Sigmoid colon (tissue), 7 donors: ENCODE results near the gene BTBD9. TPM values are rescaled to one million over a fixed set of nuclear protein-coding genes. Genes with fewer than 3 reads are reported as not detected.

Experiments used
- DNase-seq: peaks from one replicate; pipeline ENCODE4 v3.0.0-alpha.2; 2019
- H3K27ac ChIP-seq, 4 donors: fragments of 200-600 bp; sonication (generic); one replicate each; pipeline ENCODE4 v1.5.1; 2016 to 2019; ENCODE audit warnings: mild to moderate bottlenecking in 1 of 4
- H3K27me3 ChIP-seq, 3 donors: fragments of 200-600 bp; sonication (generic); one replicate each; pipeline ENCODE4 v1.5.1; 2019; ENCODE audit warnings: mild to moderate bottlenecking in 1 of 3
- H3K36me3 ChIP-seq, 4 donors: fragments of 200-600 bp; sonication (generic); one replicate each; pipeline ENCODE4 v1.5.1; 2016 to 2019
- H3K4me1 ChIP-seq, 4 donors: fragments of 200-600 bp; sonication (generic); one replicate each; pipeline ENCODE4 v1.5.1; 2017 to 2019
- H3K4me3 ChIP-seq, 4 donors: fragments of 200-600 bp; sonication (generic); one replicate each; pipeline ENCODE4 v1.5.1; 2017 to 2019; ENCODE audit warnings: mild to moderate bottlenecking in 2 of 4, moderate library complexity in 1 of 4
- H3K9me3 ChIP-seq, 4 donors: fragments of 200-600 bp in 3 of 4; sonication (generic) in 3 of 4; one replicate each; pipeline versions ENCODE4 v1.5.1 to v1.6.1; 2013 to 2019
- EP300 ChIP-seq, 4 donors: sonication (generic); formaldehyde crosslinking; IDR thresholded peaks; one replicate each; pipeline ENCODE4 v1.6.1; 2017; ENCODE audit warnings: antibody characterized with exemption in 4 of 4
- POLR2A ChIP-seq, 2 donors: fragments of 450-650 bp; IDR thresholded peaks; one replicate each; pipeline ENCODE4 v1.6.1; 2016; ENCODE audit warnings: antibody characterized with exemption in 2 of 2, mild to moderate bottlenecking in 2 of 2, moderate library complexity in 2 of 2
- POLR2AphosphoS5 ChIP-seq, 4 donors: sonication (generic); formaldehyde crosslinking; IDR thresholded peaks; one replicate each; pipeline ENCODE4 v1.6.1; 2017; ENCODE audit warnings: antibody characterized with exemption in 4 of 4
- WGBS, 2 donors: extraction: QIAGEN DNeasy Blood & Tissue Kit; methylation state at CpG; one replicate each; pipeline ENCODE4 v1.1.7; 2013; 5-methylcytosine and 5-hydroxymethylcytosine counted together
- intact Hi-C: fragments of 100-400 bp; cut with DNase I; formaldehyde crosslinking; loops from one replicate; pipeline ENCODE4 v1.15.1; 2023
- polyA plus RNA-seq, 3 donors: library from polyadenylated mRNA; stranded (reverse); fragments of 200-250 nt; gene quantifications; one replicate each; pipeline ENCODE4 v1.2.3, GENCODE V29; 2013
- total RNA-seq, 4 donors: library from RNA; depleted of rRNA; stranded (reverse); fragments of >200 nt; gene quantifications; one replicate each; pipeline ENCODE4 v1.1.0, GENCODE V29; 2016
- TF ChIP-seq, protein P1 (sequence below), 4 experiments: fragments of 450-650 bp in 3 of 4; fragments of 200-600 bp in 1 of 4; IDR thresholded peaks; one replicate each; pipeline ENCODE4 v1.5.1; 2016 to 2019; ENCODE audit warnings: antibody characterized with exemption in 4 of 4, mild to moderate bottlenecking in 3 of 4, moderate library complexity in 2 of 4
- donor health status: healthy with polysubstance abuse.
- donor health status: Bipolar disorder and iron deficiency.
- donor health status: healthy.

The BTBD9 gene
- total and polyA plus RNA-seq, 7 donors, result 3.6 to 20.8 (median 10.5) TPM

DNA sequence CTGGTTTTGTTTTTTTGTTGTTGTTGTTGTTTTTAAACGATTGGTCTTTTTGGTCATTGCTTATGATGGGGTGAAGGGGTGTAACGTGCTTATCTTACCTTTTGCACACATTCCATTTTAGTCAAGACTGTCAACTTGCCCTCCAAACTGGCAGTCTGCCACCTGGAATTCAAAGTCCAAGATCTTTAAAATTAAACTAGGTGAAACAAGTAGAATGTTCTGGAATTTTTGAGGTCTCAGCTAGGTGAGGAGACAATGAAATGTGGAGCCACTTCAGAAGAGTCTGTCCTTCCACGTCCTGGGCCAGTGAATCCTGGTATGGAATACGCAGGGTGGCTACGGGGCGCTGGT, 475.6 kb downstream of the BTBD9 start:
- Histone ChIP-seq H3K27ac (no peak overlapping the region), H3K27me3 (no peaks in the 10 kb centered on the region), H3K36me3 (no peaks in the 10 kb centered on the region), H3K4me1 (no peaks in the 10 kb centered on the region), H3K4me3 (no peak overlapping the region), H3K9me3 (no peaks in the 10 kb centered on the region)
- WGBS, 2 donors, result 65 to 85% methylated on average over 6 of the region's 6 CpGs
- intact Hi-C loops, result no loop called here
- no peak for TF ChIP-seq POLR2AphosphoS5 (IDR thresholded peaks at IDR 0.05)
- TF ChIP-seq POLR2A (IDR thresholded peaks at IDR 0.05), result no peak
- no peak for TF ChIP-seq EP300 (IDR thresholded peaks at IDR 0.05)
- TF ChIP-seq, protein P1, sequence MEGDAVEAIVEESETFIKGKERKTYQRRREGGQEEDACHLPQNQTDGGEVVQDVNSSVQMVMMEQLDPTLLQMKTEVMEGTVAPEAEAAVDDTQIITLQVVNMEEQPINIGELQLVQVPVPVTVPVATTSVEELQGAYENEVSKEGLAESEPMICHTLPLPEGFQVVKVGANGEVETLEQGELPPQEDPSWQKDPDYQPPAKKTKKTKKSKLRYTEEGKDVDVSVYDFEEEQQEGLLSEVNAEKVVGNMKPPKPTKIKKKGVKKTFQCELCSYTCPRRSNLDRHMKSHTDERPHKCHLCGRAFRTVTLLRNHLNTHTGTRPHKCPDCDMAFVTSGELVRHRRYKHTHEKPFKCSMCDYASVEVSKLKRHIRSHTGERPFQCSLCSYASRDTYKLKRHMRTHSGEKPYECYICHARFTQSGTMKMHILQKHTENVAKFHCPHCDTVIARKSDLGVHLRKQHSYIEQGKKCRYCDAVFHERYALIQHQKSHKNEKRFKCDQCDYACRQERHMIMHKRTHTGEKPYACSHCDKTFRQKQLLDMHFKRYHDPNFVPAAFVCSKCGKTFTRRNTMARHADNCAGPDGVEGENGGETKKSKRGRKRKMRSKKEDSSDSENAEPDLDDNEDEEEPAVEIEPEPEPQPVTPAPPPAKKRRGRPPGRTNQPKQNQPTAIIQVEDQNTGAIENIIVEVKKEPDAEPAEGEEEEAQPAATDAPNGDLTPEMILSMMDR (IDR thresholded peaks at IDR 0.05), result no peak
- peak; percentile 53 for DNase-seq

DNA sequence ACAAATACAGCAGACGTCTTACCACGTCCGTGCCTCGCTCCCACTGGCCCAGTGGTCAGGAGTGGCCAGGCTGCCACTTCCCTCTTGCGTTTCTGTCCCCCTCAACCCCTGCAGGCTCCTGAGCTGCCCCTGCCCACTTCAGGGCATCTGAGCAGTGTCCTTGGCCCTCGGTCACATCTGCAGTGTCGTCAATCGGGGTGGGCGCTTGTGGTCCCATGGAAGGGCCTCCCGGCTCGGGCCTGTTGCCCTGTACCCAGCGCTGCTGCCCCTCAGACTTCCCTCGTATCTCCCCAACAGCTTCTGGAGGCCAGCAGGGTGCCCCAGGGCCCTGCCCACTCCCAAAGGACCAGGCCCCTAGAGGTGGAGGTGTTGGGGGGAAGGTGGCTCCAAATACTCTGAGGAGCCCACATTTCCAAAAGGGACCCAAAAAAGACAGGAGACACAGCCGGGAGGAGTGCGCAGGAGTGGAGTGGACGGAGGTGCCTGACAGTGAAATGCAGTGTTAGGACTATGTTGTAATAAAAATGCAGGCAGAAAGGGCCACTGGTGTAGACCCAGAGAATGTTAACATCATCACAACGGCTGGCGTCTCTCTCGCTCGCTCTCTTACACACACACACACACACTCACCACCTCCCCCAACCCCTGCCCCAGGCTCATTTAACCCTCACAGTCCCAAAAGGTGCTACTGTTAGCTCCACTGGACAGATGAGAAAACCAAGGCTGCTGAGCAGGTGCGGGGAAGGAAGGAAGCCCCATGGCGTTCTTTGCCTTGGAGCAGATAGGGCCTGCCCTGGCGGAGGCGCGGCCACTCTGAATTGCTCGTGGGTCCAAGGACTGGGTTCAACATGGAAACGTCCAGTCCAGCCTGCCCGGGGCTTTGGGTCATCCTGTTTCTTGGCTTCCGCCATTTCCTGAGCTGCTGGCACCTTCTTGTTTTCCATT, 476.3 kb downstream of the BTBD9 start:
- TF ChIP-seq POLR2A (IDR thresholded peaks at IDR 0.05) (no peak), EP300 (IDR thresholded peaks at IDR 0.05) (no peak), POLR2AphosphoS5 (IDR thresholded peaks at IDR 0.05) (no peak)
- TF ChIP-seq, protein P1 (IDR thresholded peaks at IDR 0.05), result no peak
- no peak overlapping the region for H3K4me3 ChIP-seq
- no peaks in the 10 kb centered on the region for H3K9me3 ChIP-seq
- no peaks in the 10 kb centered on the region for H3K27me3 ChIP-seq
- DNase-seq, result peak; percentile 48
- no peak overlapping the region for H3K27ac ChIP-seq
- intact Hi-C loops, result no loop called here
- H3K4me1 ChIP-seq, result no peaks in the 10 kb centered on the region
- WGBS, 2 donors, result 85 to 90% methylated on average over 29 of the region's 29 CpGs
- H3K36me3 ChIP-seq, result no peaks in the 10 kb centered on the region

DNA sequence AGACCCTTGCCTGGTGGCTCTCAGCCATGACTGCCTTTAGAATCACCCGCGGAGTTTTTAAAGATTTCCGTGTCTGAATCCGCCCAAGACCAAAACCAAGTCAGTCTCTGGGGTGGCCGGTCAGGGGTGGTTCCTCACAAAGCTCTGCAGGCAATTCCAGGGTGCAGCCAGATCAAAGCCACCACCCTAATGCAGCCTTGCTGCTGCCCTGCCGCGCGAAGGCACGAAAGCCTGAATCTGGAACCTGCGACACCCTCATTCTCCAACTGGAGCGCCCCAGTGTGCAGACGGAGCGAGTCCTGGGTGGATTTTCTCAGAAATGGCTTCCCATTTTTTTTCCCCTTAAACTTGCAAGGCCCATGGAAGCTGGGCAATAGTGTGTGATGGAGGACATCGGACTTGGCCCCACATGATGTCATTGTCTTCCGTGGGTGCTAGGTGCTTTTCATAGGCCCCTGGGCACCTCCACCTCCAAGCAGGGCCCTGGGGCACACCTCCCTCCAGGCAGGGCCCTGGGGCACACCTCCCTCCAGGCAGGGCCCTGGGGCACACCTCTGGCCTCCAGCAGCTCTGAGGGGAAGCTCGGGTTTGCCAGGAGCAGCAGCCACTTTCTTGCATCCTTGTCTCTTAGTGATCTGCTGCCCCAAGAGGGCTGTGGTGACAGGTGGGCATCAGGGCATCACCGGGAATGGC, 477.1 kb downstream of the BTBD9 start:
- TF ChIP-seq, protein P1 (IDR thresholded peaks at IDR 0.05), result no peak
- TF ChIP-seq POLR2AphosphoS5 (IDR thresholded peaks at IDR 0.05) (no peak), EP300 (IDR thresholded peaks at IDR 0.05) (no peak), POLR2A (IDR thresholded peaks at IDR 0.05) (no peak)
- no peak overlapping the region for H3K4me3 ChIP-seq
- H3K27me3 ChIP-seq, result no peaks in the 10 kb centered on the region
- H3K36me3 ChIP-seq, result no peaks in the 10 kb centered on the region
- H3K9me3 ChIP-seq, result no peaks in the 10 kb centered on the region
- intact Hi-C loops, result no loop called here
- H3K27ac ChIP-seq, result no peak overlapping the region
- WGBS, 2 donors, result 96% methylated on average over 17 of the region's 17 CpGs
- DNase-seq, result no peak
- H3K4me1 ChIP-seq, result no peaks in the 10 kb centered on the region

DNA sequence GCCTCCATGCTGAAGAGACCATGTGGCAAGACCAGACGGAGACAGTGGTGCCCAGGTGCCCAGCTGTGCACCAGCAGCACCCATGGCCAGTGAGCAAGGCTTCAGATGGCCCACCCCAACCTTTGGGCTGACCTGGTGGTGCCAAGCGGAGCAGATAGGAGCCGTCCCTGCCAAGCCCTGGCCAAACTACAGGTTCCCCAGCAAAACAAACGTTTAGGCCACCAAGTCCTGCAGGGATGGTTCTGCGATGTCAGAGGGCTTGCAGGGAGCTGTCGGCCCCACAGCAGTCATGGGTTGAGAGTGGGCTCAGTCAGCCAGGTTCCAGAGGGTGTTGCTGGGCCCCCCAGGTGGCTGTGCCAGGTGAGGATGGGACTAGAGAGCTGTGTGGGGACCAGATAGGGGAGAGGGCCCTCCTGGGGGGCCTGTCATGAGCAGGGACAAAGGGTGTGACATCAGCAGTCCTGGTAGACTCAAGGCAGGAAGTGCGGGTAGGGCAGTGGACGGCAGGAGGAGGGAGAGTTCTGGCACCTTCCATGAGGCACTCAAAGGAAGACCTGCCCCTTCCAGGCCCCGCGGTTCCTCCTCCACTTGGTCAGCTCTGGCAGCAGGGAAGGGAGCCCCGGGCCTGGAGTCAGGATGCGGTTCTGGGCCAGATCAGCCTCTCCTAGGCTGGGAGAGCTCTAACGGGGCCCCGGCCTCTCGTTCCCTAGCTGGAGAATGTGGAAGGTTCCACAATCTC, 477.8 kb downstream of the BTBD9 start:
- no peaks in the 10 kb centered on the region for H3K36me3 ChIP-seq
- no peaks in the 10 kb centered on the region for H3K9me3 ChIP-seq
- no peaks in the 10 kb centered on the region for H3K4me1 ChIP-seq
- DNase-seq, result peak; percentile 63
- 93% methylated on average over 15 of the region's 15 CpGs for WGBS, 2 donors
- intact Hi-C loops, result no loop called here
- no peak overlapping the region for H3K27ac ChIP-seq
- no peak for TF ChIP-seq POLR2AphosphoS5 (IDR thresholded peaks at IDR 0.05)
- no peak for TF ChIP-seq EP300 (IDR thresholded peaks at IDR 0.05)
- TF ChIP-seq, protein P1 (IDR thresholded peaks at IDR 0.05), result no peak
- no peak for TF ChIP-seq POLR2A (IDR thresholded peaks at IDR 0.05)
- H3K4me3 ChIP-seq, result no peak overlapping the region
- H3K27me3 ChIP-seq, result no peaks in the 10 kb centered on the region
